HG02970 (cell line): ENCODE data around the gene TAS2R1.
"Not testable (repeated sequence)": the region's sequence is repeated elsewhere in the genome, so short reads cannot be mapped to it uniquely, and the experiment has no call there.

Experiments used
- ATAC-seq: cut with Tn5 transposase; IDR thresholded peaks from one replicate; pipeline ENCODE4 v1.9.1; 2021; ENCODE audit warnings: mild to moderate bottlenecking, moderate library complexity, moderate number of reproducible peaks; ENCODE audit not compliant: unreplicated experiment, low FRiP score

Gene TAS2R1

GRCh38 chr5:9623661-9624060 lies 6.5 kb downstream of the TAS2R1 start:
- no peak for ATAC-seq

GRCh38 chr5:9622971-9623421 lies 7.2 kb downstream of the TAS2R1 start:
- ATAC-seq = no peak

GRCh38 chr5:9621379-9621903 lies 8.7 kb downstream of the TAS2R1 start:
- no peak for ATAC-seq

- ATAC-seq = no peak
Measured at GRCh38 chr5:9619331-9620092, 10.6 kb downstream of the TAS2R1 start.

- ATAC-seq = no peak
Measured at GRCh38 chr5:9617739-9618504, 12.2 kb downstream of the TAS2R1 start.

- no peak for ATAC-seq
Measured at GRCh38 chr5:9617221-9617620, 12.9 kb downstream of the TAS2R1 start.

- no peak for ATAC-seq
Measured at GRCh38 chr5:9615331-9615730, 14.8 kb downstream of the TAS2R1 start.

GRCh38 chr5:9613360-9613759 lies 16.8 kb downstream of the TAS2R1 start:
- no peak for ATAC-seq

GRCh38 chr5:9610969-9611368 lies 19.2 kb downstream of the TAS2R1 start:
- no peak for ATAC-seq

GRCh38 chr5:9610364-9610763 lies 19.8 kb downstream of the TAS2R1 start:
- ATAC-seq = no peak

- no peak for ATAC-seq
Measured at GRCh38 chr5:9608093-9608492, 22.1 kb downstream of the TAS2R1 start.

GRCh38 chr5:9605041-9605838 lies 24.9 kb downstream of the TAS2R1 start:
- ATAC-seq = no peak

- ATAC-seq = no peak
Measured at GRCh38 chr5:9604416-9604815, 25.7 kb downstream of the TAS2R1 start.

- ATAC-seq = no peak
Measured at GRCh38 chr5:9601055-9601739, 29.0 kb downstream of the TAS2R1 start.

GRCh38 chr5:9599391-9599790 lies 30.8 kb downstream of the TAS2R1 start:
- ATAC-seq = no peak

- ATAC-seq = not testable (repeated sequence)
Measured at GRCh38 chr5:9598329-9598728, 31.8 kb downstream of the TAS2R1 start.

- not testable (repeated sequence) for ATAC-seq
Measured at GRCh38 chr5:9597322-9597721, 32.8 kb downstream of the TAS2R1 start.

GRCh38 chr5:9596824-9597223 lies 33.3 kb downstream of the TAS2R1 start:
- no peak for ATAC-seq

- ATAC-seq = no peak
Measured at GRCh38 chr5:9596171-9596780, 33.9 kb downstream of the TAS2R1 start.

- ATAC-seq = no peak
Measured at GRCh38 chr5:9594913-9595312, 35.2 kb downstream of the TAS2R1 start.
